OCI-LY1 (cell line): Measurements from ENCODE around the gene IGSF5.

Experiments
- CTCF ChIP-seq: fragments of 200-600 bp; sonication (generic), shearing (Covaris generic); IDR thresholded peaks from 2 replicates; pipeline ENCODE4 v1.5.1; 2017; ENCODE audit warnings: mild to moderate bottlenecking, antibody characterized with exemption, low read length, moderate library complexity, mixed read lengths
- EZH2 ChIP-seq: fragments of 200-600 bp; sonication (generic), shearing (Covaris generic); IDR thresholded peaks from 2 replicates; pipeline ENCODE4 v1.8.0; 2017; ENCODE audit warnings: borderline replicate concordance, mixed run types, mild to moderate bottlenecking, antibody characterized with exemption, low read length, moderate library complexity, mixed read lengths

GRCh38 chr21:39696196-39696595 lies 48.8 kb upstream of the IGSF5 start:
- TF ChIP-seq CTCF, result no peak
- TF ChIP-seq EZH2, result no peak
